Vagina (tissue), 2 donors: ENCODE results near the gene RASA1. TPM values are rescaled to one million over a fixed set of nuclear protein-coding genes. Genes with fewer than 3 reads are reported as not detected.
A peak's percentile ranks its signal among the peaks of the same experiment; 100 is the strongest.

Source experiments
- DNase-seq, 2 donors: peaks; one replicate each; pipeline ENCODE4 v3.0.0-alpha.2; 2017; ENCODE audit errors: extremely low spot score in 2 of 2
- H3K27ac ChIP-seq: fragments of 200-600 bp; sonication (generic); one replicate; pipeline ENCODE4 v1.5.1; 2019
- H3K27me3 ChIP-seq: fragments of 200-600 bp; sonication (generic); one replicate; pipeline ENCODE4 v1.5.1; 2019
- H3K36me3 ChIP-seq, 2 donors: fragments of 200-600 bp; sonication (generic); one replicate each; pipeline ENCODE4 v1.5.1; 2017 to 2019
- H3K4me1 ChIP-seq: fragments of 200-600 bp; sonication (generic); one replicate; pipeline ENCODE4 v1.5.1; 2019
- H3K4me3 ChIP-seq, 2 donors: fragments of 200-600 bp; sonication (generic); 1 replicate in 1 of 2; 2 replicates in 1 of 2; pipeline ENCODE4 v1.5.1; 2016 to 2019
- H3K9me3 ChIP-seq: fragments of 200-600 bp; sonication (generic); one replicate; pipeline ENCODE4 v1.5.1; 2019
- POLR2A ChIP-seq, 2 donors: fragments of 450-650 bp; IDR thresholded peaks; one replicate each; pipeline ENCODE4 v1.6.1; 2017; ENCODE audit warnings: antibody characterized with exemption in 2 of 2, mild to moderate bottlenecking in 2 of 2, moderate library complexity in 2 of 2
- POLR2AphosphoS5 ChIP-seq, 2 donors: sonication (generic); formaldehyde crosslinking; IDR thresholded peaks; one replicate each; pipeline ENCODE4 v1.9.0; 2017; ENCODE audit warnings: antibody characterized with exemption in 2 of 2, mild to moderate bottlenecking in 2 of 2, low read depth in 1 of 2; ENCODE audit not compliant: insufficient read depth in 1 of 2
- intact Hi-C: fragments of 100-400 bp; cut with DNase I; formaldehyde crosslinking; loops from one replicate; pipeline ENCODE4 v1.15.1; 2023
- total RNA-seq: library from RNA; depleted of rRNA; stranded (reverse); fragments of >200 nt; gene quantifications from one replicate; pipeline ENCODE4 v1.2.3, GENCODE V29; 2016
- TF ChIP-seq, protein P1 (sequence below), 3 experiments: fragments of 450-650 bp in 2 of 3; fragments of 200-600 bp in 1 of 3; sonication (generic) in 1 of 3; IDR thresholded peaks; one replicate each; pipeline ENCODE4 v1.5.1; 2017 to 2019; ENCODE audit warnings: antibody characterized with exemption in 3 of 3, mild to moderate bottlenecking in 2 of 3, moderate library complexity in 2 of 3

Gene RASA1
- total RNA-seq = 22.1 TPM

DNA sequence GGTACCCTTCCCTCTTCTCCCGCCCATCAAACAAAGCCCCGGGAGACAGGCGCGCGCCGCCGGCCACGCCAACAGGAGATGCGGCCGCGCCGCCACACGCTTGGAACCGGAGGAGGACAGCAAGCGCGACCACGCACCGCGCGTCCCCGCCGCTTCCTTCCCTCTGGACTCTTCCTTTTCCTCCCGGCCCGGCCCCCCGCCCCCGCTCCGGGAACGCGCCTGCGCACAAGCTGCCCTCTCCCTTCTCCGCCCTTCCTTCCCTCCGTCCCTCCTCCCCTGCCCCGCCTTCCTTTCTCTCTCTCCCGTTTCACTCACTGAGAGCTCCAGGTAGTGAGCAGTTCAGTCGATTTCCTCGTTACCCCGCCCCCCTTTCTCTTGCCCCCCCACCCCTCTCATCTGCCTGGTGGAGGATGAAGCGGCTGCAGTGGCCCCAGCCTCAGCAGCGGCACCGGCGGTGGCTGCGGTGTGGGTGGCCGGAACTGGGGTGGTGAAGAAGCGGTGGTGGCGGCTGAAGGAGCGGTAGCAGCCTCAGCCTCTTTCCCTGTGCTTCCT lies at the start of gene RASA1:
Gene RASA1 (plus strand): TSS at position 310 of the 552 bp plus-strand sequence. CDS start 569 bp downstream, outside the sequence.
- H3K4me3 ChIP-seq = peak within 1 kb of the TSS; percentile 73 to 81
- DNase-seq = peak in 1 of 2 donors; percentile 94
- no peaks in the 10 kb centered on the region for H3K27me3 ChIP-seq
- peak within 1 kb of the TSS; percentile 89 for H3K27ac ChIP-seq
- TF ChIP-seq, protein P1, sequence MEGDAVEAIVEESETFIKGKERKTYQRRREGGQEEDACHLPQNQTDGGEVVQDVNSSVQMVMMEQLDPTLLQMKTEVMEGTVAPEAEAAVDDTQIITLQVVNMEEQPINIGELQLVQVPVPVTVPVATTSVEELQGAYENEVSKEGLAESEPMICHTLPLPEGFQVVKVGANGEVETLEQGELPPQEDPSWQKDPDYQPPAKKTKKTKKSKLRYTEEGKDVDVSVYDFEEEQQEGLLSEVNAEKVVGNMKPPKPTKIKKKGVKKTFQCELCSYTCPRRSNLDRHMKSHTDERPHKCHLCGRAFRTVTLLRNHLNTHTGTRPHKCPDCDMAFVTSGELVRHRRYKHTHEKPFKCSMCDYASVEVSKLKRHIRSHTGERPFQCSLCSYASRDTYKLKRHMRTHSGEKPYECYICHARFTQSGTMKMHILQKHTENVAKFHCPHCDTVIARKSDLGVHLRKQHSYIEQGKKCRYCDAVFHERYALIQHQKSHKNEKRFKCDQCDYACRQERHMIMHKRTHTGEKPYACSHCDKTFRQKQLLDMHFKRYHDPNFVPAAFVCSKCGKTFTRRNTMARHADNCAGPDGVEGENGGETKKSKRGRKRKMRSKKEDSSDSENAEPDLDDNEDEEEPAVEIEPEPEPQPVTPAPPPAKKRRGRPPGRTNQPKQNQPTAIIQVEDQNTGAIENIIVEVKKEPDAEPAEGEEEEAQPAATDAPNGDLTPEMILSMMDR (IDR thresholded peaks at IDR 0.05) = no peak
- peak in 1 of 2 donors; percentile 87 for TF ChIP-seq POLR2A (IDR thresholded peaks at IDR 0.05)
- TF ChIP-seq POLR2AphosphoS5 (IDR thresholded peaks at IDR 0.05; ENCODE audit: insufficient read depth in 1 of 2, low read depth in 1 of 2) = peak; percentile 68 to 96
- H3K4me1 ChIP-seq = peaks cover 35% of the 10 kb centered on the region
- no peaks in the 10 kb centered on the region for H3K36me3 ChIP-seq
- intact Hi-C loops = no loop called here
- H3K9me3 ChIP-seq = no peaks in the 10 kb centered on the region

DNA sequence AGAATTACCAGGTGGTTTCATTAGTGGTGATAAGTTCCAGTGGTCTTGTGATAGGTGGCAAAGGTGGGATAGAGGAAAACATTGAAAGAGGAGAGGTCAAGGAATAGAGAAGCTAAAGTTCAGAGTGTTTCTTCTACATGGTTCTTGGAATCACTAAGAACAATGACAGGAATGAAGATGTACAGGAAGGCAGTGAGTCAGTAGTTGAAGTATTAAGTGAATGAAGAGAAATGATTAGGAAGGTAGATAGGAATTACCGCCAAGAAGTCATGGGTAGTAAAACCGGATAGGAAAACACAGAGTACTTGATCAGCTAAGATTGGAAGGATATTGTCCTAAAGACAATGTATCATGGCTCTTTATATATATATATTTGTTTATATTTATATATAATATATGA lies 37.9 kb upstream of the RASA1 start:
- intact Hi-C loops = no loop called here

DNA sequence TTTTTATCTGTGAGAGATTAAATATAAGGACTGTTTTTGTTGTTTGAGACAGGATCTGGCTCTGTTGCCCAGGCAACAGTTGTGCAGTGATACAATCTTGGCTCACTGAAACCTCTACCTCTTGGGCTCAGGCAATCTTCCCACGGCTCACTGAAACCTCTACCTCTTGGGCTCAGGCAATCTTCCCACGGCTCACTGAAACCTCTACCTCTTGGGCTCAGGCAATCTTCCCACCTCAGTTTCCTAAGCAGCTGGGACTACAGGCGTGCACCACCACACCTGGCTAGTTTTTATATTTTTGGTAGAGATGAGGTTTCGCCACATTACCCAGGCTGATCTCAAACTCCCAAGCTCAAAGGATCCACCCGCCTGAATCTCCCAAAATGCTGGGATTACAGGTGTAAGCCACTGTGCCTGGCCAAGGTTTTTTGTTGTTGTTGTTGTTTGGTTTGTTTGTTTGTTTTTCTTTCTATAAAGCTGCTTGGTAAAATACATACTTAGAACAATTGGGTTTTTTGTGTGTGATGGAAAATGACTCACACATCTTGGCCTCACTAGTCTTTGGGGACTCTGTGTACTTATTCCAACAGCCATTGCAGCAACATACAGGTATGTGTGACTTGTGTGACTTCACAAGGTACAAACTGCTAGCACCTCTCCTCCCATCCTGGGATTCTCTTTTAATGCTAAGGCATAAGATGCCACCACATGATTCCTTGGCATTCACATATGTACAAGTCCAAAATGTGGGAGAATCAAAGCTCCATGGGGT lies 36.5 kb upstream of the RASA1 start:
- H3K9me3 ChIP-seq = no peaks in the 10 kb centered on the region
- no peak overlapping the region for H3K27ac ChIP-seq
- intact Hi-C loops = no loop called here
- H3K36me3 ChIP-seq = no peaks in the 10 kb centered on the region
- no peak overlapping the region for H3K4me3 ChIP-seq
- H3K27me3 ChIP-seq = no peaks in the 10 kb centered on the region
- DNase-seq = no peak
- no peaks in the 10 kb centered on the region for H3K4me1 ChIP-seq
- TF ChIP-seq, protein P1 (IDR thresholded peaks at IDR 0.05) = no peak
- no peak for TF ChIP-seq POLR2AphosphoS5 (IDR thresholded peaks at IDR 0.05; ENCODE audit: insufficient read depth in 1 of 2, low read depth in 1 of 2)
- TF ChIP-seq POLR2A (IDR thresholded peaks at IDR 0.05) = no peak

More for the DNA sequence above, 37.9 kb upstream of the RASA1 start:
- DNase-seq = no peak
- Histone ChIP-seq H3K36me3 (no peaks in the 10 kb centered on the region), H3K27ac (no peak overlapping the region), H3K4me1 (no peaks in the 10 kb centered on the region), H3K4me3 (no peak overlapping the region), H3K9me3 (no peaks in the 10 kb centered on the region), H3K27me3 (no peaks in the 10 kb centered on the region)
- TF ChIP-seq POLR2A (IDR thresholded peaks at IDR 0.05) = no peak
- TF ChIP-seq POLR2AphosphoS5 (IDR thresholded peaks at IDR 0.05; ENCODE audit: insufficient read depth in 1 of 2, low read depth in 1 of 2) = no peak
- TF ChIP-seq, protein P1 (IDR thresholded peaks at IDR 0.05) = no peak

DNA sequence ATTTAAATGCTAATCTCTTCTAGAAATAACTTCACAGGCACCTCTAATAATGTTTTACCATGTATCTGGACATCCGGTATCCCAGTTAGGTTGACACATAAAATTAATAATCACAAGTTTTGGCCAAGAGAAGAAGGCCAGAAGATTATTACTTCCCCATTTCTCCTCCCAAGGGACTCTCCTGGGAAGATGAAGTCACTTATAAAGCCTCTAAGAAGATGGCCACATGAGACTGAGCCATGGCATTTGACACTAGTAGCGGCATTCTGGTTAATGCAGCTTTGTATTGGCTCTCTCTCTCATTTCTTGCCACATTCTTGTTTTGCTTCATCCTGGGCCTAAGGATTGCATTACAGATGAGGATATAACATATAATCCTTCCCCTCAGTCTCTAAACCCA lies 34.5 kb upstream of the RASA1 start:
- no peak for DNase-seq
- Histone ChIP-seq H3K9me3 (no peaks in the 10 kb centered on the region), H3K27ac (no peak overlapping the region), H3K27me3 (no peaks in the 10 kb centered on the region), H3K4me1 (no peaks in the 10 kb centered on the region), H3K4me3 (no peak overlapping the region), H3K36me3 (no peaks in the 10 kb centered on the region)
- TF ChIP-seq, protein P1 (IDR thresholded peaks at IDR 0.05) = no peak
- TF ChIP-seq POLR2AphosphoS5 (IDR thresholded peaks at IDR 0.05; ENCODE audit: insufficient read depth in 1 of 2, low read depth in 1 of 2) (no peak), POLR2A (IDR thresholded peaks at IDR 0.05) (no peak)
- intact Hi-C loops = no loop called here

DNA sequence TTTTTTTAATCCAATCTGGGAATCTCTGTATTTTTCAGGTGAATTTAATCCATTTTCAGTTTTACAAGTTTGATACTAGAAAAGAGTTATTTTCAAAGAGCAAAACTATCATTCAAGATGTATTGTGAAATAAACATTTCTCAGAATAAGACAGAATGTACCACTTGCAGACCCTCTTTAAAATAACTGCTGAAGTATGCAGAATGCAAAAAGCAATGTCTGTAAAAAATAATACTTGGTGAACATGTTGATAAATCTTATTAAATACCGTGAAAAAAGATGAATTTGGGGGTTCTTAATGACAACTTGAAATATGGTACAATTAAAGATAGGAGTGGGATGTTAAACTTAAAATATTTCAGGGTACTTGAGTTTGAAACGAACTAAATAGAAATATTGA lies 26.1 kb upstream of the RASA1 start:
- no peaks in the 10 kb centered on the region for H3K9me3 ChIP-seq
- DNase-seq = no peak
- H3K27ac ChIP-seq = no peak overlapping the region
- no peaks in the 10 kb centered on the region for H3K27me3 ChIP-seq
- H3K4me3 ChIP-seq = no peak overlapping the region
- intact Hi-C loops = no loop called here
- no peaks in the 10 kb centered on the region for H3K36me3 ChIP-seq
- no peaks in the 10 kb centered on the region for H3K4me1 ChIP-seq
- TF ChIP-seq POLR2AphosphoS5 (IDR thresholded peaks at IDR 0.05; ENCODE audit: insufficient read depth in 1 of 2, low read depth in 1 of 2) (no peak), POLR2A (IDR thresholded peaks at IDR 0.05) (no peak)
